ENCODE data around the gene DNAAF3. TPM values are rescaled to one million over a fixed set of nuclear protein-coding genes. Genes with fewer than 3 reads are reported as not detected.

DNAAF3 gene
- total RNA-seq: 0.59 and 0.72 TPM in 2 replicates

GRCh38 chr19:55166530-55167268 lies at the start of gene DNAAF3:
DNAAF3 (minus strand) TSS chr19:55166613; CDS start chr19:55166413, 200 bp downstream.
- no peak within 1 kb of the TSS for H3K27ac ChIP-seq (ENCODE audit: low read depth, low read length)
- no peaks in the 10 kb centered on the region for H3K79me2 ChIP-seq (ENCODE audit: insufficient read depth, low read length)
- peak; percentile 100 for DNase-seq (ENCODE audit: insufficient read length, low spot score, missing footprints)
- H3K4me2 ChIP-seq (ENCODE audit: insufficient read depth, low read length): peak within 1 kb of the TSS; percentile 95
- peaks cover 14% of the 10 kb centered on the region for H3K27me3 ChIP-seq (ENCODE audit: insufficient read depth, low read length)
- no peak for TF ChIP-seq CTCF (IDR thresholded peaks at IDR 0.05; ENCODE audit: extremely low read depth, low read depth, low read length)
- H3K4me1 ChIP-seq (ENCODE audit: insufficient read depth, low read length): peaks cover 5% of the 10 kb centered on the region
- no peaks in the 10 kb centered on the region for H3K36me3 ChIP-seq (ENCODE audit: insufficient read depth, low read length)
- no peaks in the 10 kb centered on the region for H3K9me3 ChIP-seq (ENCODE audit: low read depth, low read length)
- peak within 1 kb of the TSS; percentile 75 for H3K4me3 ChIP-seq (ENCODE audit: insufficient read depth, low read length)
- peak within 1 kb of the TSS; percentile 94 for H2AFZ ChIP-seq (ENCODE audit: low read length)
- H4K20me1 ChIP-seq (ENCODE audit: insufficient read depth, low read length): no peaks in the 10 kb centered on the region

- Histone ChIP-seq H3K27me3 (ENCODE audit: insufficient read depth, low read length) (no peaks in the 10 kb centered on the region), H3K27ac (ENCODE audit: low read depth, low read length) (no peak overlapping the region)
- DNase-seq (ENCODE audit: insufficient read length, low spot score, missing footprints): no peak
Measured at GRCh38 chr19:55213547-55213946, 47.1 kb upstream of the DNAAF3 start.

GRCh38 chr19:55212447-55212846 lies 46.0 kb upstream of the DNAAF3 start:
- peaks cover 4% of the 10 kb centered on the region for H3K9me3 ChIP-seq (ENCODE audit: low read depth, low read length)
- H4K20me1 ChIP-seq (ENCODE audit: insufficient read depth, low read length): peaks cover 5% of the 10 kb centered on the region
- peak; percentile 28 for TF ChIP-seq CTCF (IDR thresholded peaks at IDR 0.05; ENCODE audit: extremely low read depth, low read depth, low read length)
- H3K4me1 ChIP-seq (ENCODE audit: insufficient read depth, low read length): peaks cover 25% of the 10 kb centered on the region
- no peak overlapping the region for H3K27ac ChIP-seq (ENCODE audit: low read depth, low read length)
- no peak overlapping the region for H2AFZ ChIP-seq (ENCODE audit: low read length)
- no peak overlapping the region for H3K4me2 ChIP-seq (ENCODE audit: insufficient read depth, low read length)
- H3K36me3 ChIP-seq (ENCODE audit: insufficient read depth, low read length): no peaks in the 10 kb centered on the region
- no peak for DNase-seq (ENCODE audit: insufficient read length, low spot score, missing footprints)
- no peaks in the 10 kb centered on the region for H3K79me2 ChIP-seq (ENCODE audit: insufficient read depth, low read length)
- no peak overlapping the region for H3K4me3 ChIP-seq (ENCODE audit: insufficient read depth, low read length)
- H3K27me3 ChIP-seq (ENCODE audit: insufficient read depth, low read length): no peaks in the 10 kb centered on the region

More at GRCh38 chr19:55213547-55213946, 47.1 kb upstream of the DNAAF3 start:
- Histone ChIP-seq H3K4me1 (ENCODE audit: insufficient read depth, low read length) (peaks cover 25% of the 10 kb centered on the region), H3K36me3 (ENCODE audit: insufficient read depth, low read length) (no peaks in the 10 kb centered on the region), H3K79me2 (ENCODE audit: insufficient read depth, low read length) (no peaks in the 10 kb centered on the region), H3K4me3 (ENCODE audit: insufficient read depth, low read length) (no peak overlapping the region), H3K4me2 (ENCODE audit: insufficient read depth, low read length) (no peak overlapping the region), H4K20me1 (ENCODE audit: insufficient read depth, low read length) (peaks cover 5% of the 10 kb centered on the region), H2AFZ (ENCODE audit: low read length) (no peak overlapping the region), H3K9me3 (ENCODE audit: low read depth, low read length) (peaks cover 4% of the 10 kb centered on the region)
- no peak for TF ChIP-seq CTCF (IDR thresholded peaks at IDR 0.05; ENCODE audit: extremely low read depth, low read depth, low read length)

GRCh38 chr19:55209693-55210472 lies 43.5 kb upstream of the DNAAF3 start:
- no peaks in the 10 kb centered on the region for H3K79me2 ChIP-seq (ENCODE audit: insufficient read depth, low read length)
- H3K4me3 ChIP-seq (ENCODE audit: insufficient read depth, low read length): no peak overlapping the region
- H2AFZ ChIP-seq (ENCODE audit: low read length): no peak overlapping the region
- no peaks in the 10 kb centered on the region for H3K36me3 ChIP-seq (ENCODE audit: insufficient read depth, low read length)
- H3K27ac ChIP-seq (ENCODE audit: low read depth, low read length): peak overlapping the region; percentile 61
- peaks cover 4% of the 10 kb centered on the region for H3K9me3 ChIP-seq (ENCODE audit: low read depth, low read length)
- DNase-seq (ENCODE audit: insufficient read length, low spot score, missing footprints): peak; percentile 93
- no peak overlapping the region for H3K4me2 ChIP-seq (ENCODE audit: insufficient read depth, low read length)
- no peaks in the 10 kb centered on the region for H3K27me3 ChIP-seq (ENCODE audit: insufficient read depth, low read length)
- TF ChIP-seq CTCF (IDR thresholded peaks at IDR 0.05; ENCODE audit: extremely low read depth, low read depth, low read length): no peak
- H4K20me1 ChIP-seq (ENCODE audit: insufficient read depth, low read length): peaks cover 2% of the 10 kb centered on the region
- peaks cover 26% of the 10 kb centered on the region for H3K4me1 ChIP-seq (ENCODE audit: insufficient read depth, low read length)
